Measurements from ENCODE around the gene HP1BP3. TPM values are rescaled to one million over a fixed set of nuclear protein-coding genes. Genes with fewer than 3 reads are reported as not detected.

The HP1BP3 gene
- total RNA-seq, 1 experiment from 2014 or later = 263 TPM

GRCh38 chr1:20717452-20718342, 69.4 kb downstream of the HP1BP3 start, which contains the start of gene KIF17:
Gene KIF17 (minus strand): TSS chr1:20718007. CDS start chr1:20717706, 301 bp downstream.
- DNase-seq (ENCODE audit: low read depth, low spot score) (no peak), ATAC-seq (peak; percentile 93)
- Histone ChIP-seq H3K27me3 (ENCODE audit: control insufficient read depth, insufficient read depth, low read length) (no peaks in the 10 kb centered on the region), H3K4me3 (ENCODE audit: low read depth in 2 of 2, low read length in 2 of 2) (peak within 1 kb of the TSS; percentile 41 to 60), H3K9me3 (ENCODE audit: control insufficient read depth, insufficient read depth, low read depth, low read length) (no peaks in the 10 kb centered on the region), H3K36me3 (ENCODE audit: control insufficient read depth, insufficient read depth, low read length) (no peaks in the 10 kb centered on the region), H3K27ac (ENCODE audit: low read length) (peak within 1 kb of the TSS; percentile 57; the same call in 1 of the 2 replicates), H3K4me1 (ENCODE audit: control insufficient read depth, insufficient read depth, low read length) (peaks cover 3% of the 10 kb centered on the region; the same call in 1 of the 2 replicates)
- in situ Hi-C loops (cut with HindIII; ENCODE audit: low pct_unique_long_range_greater_than_20kb, low sequenced_read_pairs) = no loop called here
- ChIA-PET CTCF (no interaction called here), POLR2A (interaction anchor here (0.5 to 1.2 kb wide), 3 partner anchors 12 to 69 kb away, joined by 3 to 14 read pairs (median 3); no protein-coding TSS in a partner anchor)
- BruUV-seq (replicated peaks) = no TSS peak
- TF ChIP-seq TCF7L2 (IDR thresholded peaks at IDR 0.05; ENCODE audit: low read depth, low read length) (no peak), SIN3A (IDR thresholded peaks at IDR 0.05; ENCODE audit: borderline replicate concordance, insufficient read depth, low read depth, low read length) (peak; percentile 62; the same call in 1 of the 2 replicates)
- intact Hi-C loops (cut with micrococcal nuclease; ENCODE audit: unreplicated experiment) = no loop called here

GRCh38 chr1:20716232-20716631, 70.9 kb downstream of the HP1BP3 start:
- Histone ChIP-seq H3K27me3 (ENCODE audit: control insufficient read depth, insufficient read depth, low read length) (no peaks in the 10 kb centered on the region), H3K36me3 (ENCODE audit: control insufficient read depth, insufficient read depth, low read length) (no peaks in the 10 kb centered on the region), H3K9me3 (ENCODE audit: control insufficient read depth, insufficient read depth, low read depth, low read length) (no peaks in the 10 kb centered on the region), H3K4me3 (ENCODE audit: low read depth in 2 of 2, low read length in 2 of 2) (no peak overlapping the region), H3K4me1 (ENCODE audit: control insufficient read depth, insufficient read depth, low read length) (peaks cover 6% of the 10 kb centered on the region; the same call in 1 of the 2 replicates), H3K27ac (ENCODE audit: low read length) (no peak overlapping the region)
- TF ChIP-seq SIN3A (IDR thresholded peaks at IDR 0.05; ENCODE audit: borderline replicate concordance, insufficient read depth, low read depth, low read length) (no peak), REST (IDR thresholded peaks at IDR 0.05; ENCODE audit: insufficient read depth in 1 of 2, low read depth in 2 of 2, low read length in 1 of 2) (no peak), TCF7L2 (IDR thresholded peaks at IDR 0.05; ENCODE audit: low read depth, low read length) (no peak), POLR2AphosphoS5 (IDR thresholded peaks at IDR 0.05; ENCODE audit: low read depth, low read length) (no peak), CTCF (IDR thresholded peaks at IDR 0.05) (no peak)
- POLR2A ChIA-PET = no interaction called here
- DNase-seq (ENCODE audit: low read depth, low spot score) = no peak
- CTCF ChIA-PET = interaction anchor here (0.7 kb wide), 1 partner anchor 17 kb away, joined by 7 read pairs; no protein-coding TSS in a partner anchor
- intact Hi-C loops (cut with micrococcal nuclease; ENCODE audit: unreplicated experiment) = no loop called here
- no peak for ATAC-seq
- in situ Hi-C loops (cut with HindIII; ENCODE audit: low pct_unique_long_range_greater_than_20kb, low sequenced_read_pairs) = no loop called here
- BruUV-seq (replicated peaks) = no TSS peak

Measured in Panc1 (cell line).